Mesenchymal stem cell (in vitro differentiated cells and primary cell): ENCODE data around the gene CACNA2D3.

Experiments
- DNase-seq: peaks from one replicate; pipeline ENCODE4 v3.0.0-alpha.2; 2013
- H2AFZ ChIP-seq: one replicate; pipeline ENCODE4 v1.6.1; 2013; ENCODE audit warnings: low read depth, mild to moderate bottlenecking, control low read depth, inconsistent platforms, low read length, moderate library complexity
- H2AK5ac ChIP-seq: 2 replicates; pipeline ENCODE4 v1.6.1; 2013; ENCODE audit warnings: low read length, moderate library complexity, mild to moderate bottlenecking, inconsistent platforms; ENCODE audit not compliant: severe bottlenecking
- H2BK120ac ChIP-seq: one replicate; pipeline ENCODE4 v1.6.1; 2013; ENCODE audit warnings: low read depth, mild to moderate bottlenecking, inconsistent platforms, low read length, moderate library complexity
- H2BK12ac ChIP-seq, 2 experiments: one replicate each; pipeline ENCODE4 v1.6.1; 2013; ENCODE audit warnings: inconsistent platforms in 2 of 2, low read length in 2 of 2, mild to moderate bottlenecking in 2 of 2, moderate library complexity in 2 of 2, control low read depth in 1 of 2
- H2BK15ac ChIP-seq: one replicate; pipeline ENCODE4 v1.6.1; 2013; ENCODE audit warnings: mild to moderate bottlenecking, low read depth, inconsistent platforms; ENCODE audit not compliant: poor library complexity, severe bottlenecking
- H2BK5ac ChIP-seq: 2 replicates; pipeline ENCODE4 v1.6.1; 2013; ENCODE audit warnings: low read depth, mild to moderate bottlenecking, low read length, control low read depth, inconsistent platforms; ENCODE audit not compliant: poor library complexity, severe bottlenecking
- H3K14ac ChIP-seq, 2 experiments: one replicate each; pipeline ENCODE4 v1.6.1; 2013; ENCODE audit warnings: inconsistent platforms in 2 of 2, low read length in 2 of 2, control low read depth in 1 of 2, mild to moderate bottlenecking in 1 of 2, moderate library complexity in 1 of 2
- H3K18ac ChIP-seq, 2 experiments: one replicate each; pipeline ENCODE4 v1.6.1; 2013; ENCODE audit warnings: inconsistent platforms in 2 of 2, low read length in 2 of 2, control low read depth in 1 of 2, low read depth in 1 of 2, mild to moderate bottlenecking in 1 of 2
- H3K23ac ChIP-seq, 2 experiments: one replicate each; pipeline ENCODE4 v1.6.1; 2013; ENCODE audit warnings: inconsistent platforms in 2 of 2, low read length in 2 of 2, mild to moderate bottlenecking in 2 of 2, moderate library complexity in 2 of 2, control low read depth in 1 of 2
- H3K27ac ChIP-seq: 2 replicates; pipeline ENCODE4 v1.5.1; 2013; ENCODE audit warnings: mild to moderate bottlenecking, moderate library complexity, low read length, control low read depth, inconsistent platforms; ENCODE audit not compliant: poor library complexity, severe bottlenecking
- H3K27me3 ChIP-seq, 2 experiments: 2 replicates each; pipeline versions ENCODE4 v1.6.1 to v1.7.0; 2013; ENCODE audit warnings: low read length in 2 of 2, mild to moderate bottlenecking in 2 of 2, moderate library complexity in 2 of 2, control low read depth in 1 of 2, inconsistent platforms in 1 of 2; ENCODE audit not compliant: control insufficient read depth in 1 of 2, insufficient read depth in 1 of 2
- H3K36me3 ChIP-seq, 2 experiments: 2 replicates each; pipeline versions ENCODE4 v1.6.1 to v1.7.0; 2013; ENCODE audit warnings: low read length in 2 of 2, control low read depth in 1 of 2, inconsistent platforms in 1 of 2, low read depth in 1 of 2, mild to moderate bottlenecking in 1 of 2; ENCODE audit not compliant: insufficient read depth in 2 of 2, control insufficient read depth in 1 of 2
- H3K4ac ChIP-seq, 2 experiments: one replicate each; pipeline ENCODE4 v1.6.1; 2013; ENCODE audit warnings: inconsistent platforms in 2 of 2, low read length in 2 of 2, mild to moderate bottlenecking in 2 of 2, moderate library complexity in 2 of 2, control low read depth in 1 of 2, low read depth in 1 of 2
- H3K4me1 ChIP-seq: 2 replicates; pipeline ENCODE4 v1.6.1; 2013; ENCODE audit warnings: low read depth, low read length, control low read depth; ENCODE audit not compliant: control insufficient read depth, insufficient read depth
- H3K4me2 ChIP-seq: 2 replicates; pipeline ENCODE4 v1.6.1; 2013; ENCODE audit warnings: low read length, mild to moderate bottlenecking, inconsistent platforms; ENCODE audit not compliant: poor library complexity, severe bottlenecking
- H3K4me3 ChIP-seq, 2 experiments: 2 replicates each; pipeline versions ENCODE4 v1.5.1 to v1.7.0; 2013; ENCODE audit warnings: low read length in 2 of 2, mild to moderate bottlenecking in 2 of 2, control low read depth in 1 of 2, low read depth in 1 of 2; ENCODE audit not compliant: insufficient read depth in 1 of 2
- H3K79me1 ChIP-seq: replicated peaks from 2 replicates; pipeline ENCODE4 v1.6.1; 2013; ENCODE audit warnings: mild to moderate bottlenecking, control low read depth, low read length, inconsistent platforms; ENCODE audit not compliant: poor library complexity, severe bottlenecking
- H3K9ac ChIP-seq: 2 replicates; pipeline ENCODE4 v1.7.0; 2013; ENCODE audit warnings: mild to moderate bottlenecking, low read length, moderate library complexity
- H3K9me3 ChIP-seq: 2 replicates; pipeline ENCODE4 v1.7.0; 2013; ENCODE audit warnings: mild to moderate bottlenecking, low read length; ENCODE audit not compliant: control insufficient read depth
- H4K8ac ChIP-seq: one replicate; pipeline ENCODE4 v1.6.1; 2013; ENCODE audit warnings: inconsistent platforms, mild to moderate bottlenecking, low read length, moderate library complexity
- H4K91ac ChIP-seq: one replicate; pipeline ENCODE4 v1.6.1; 2013; ENCODE audit warnings: mild to moderate bottlenecking, low read length, inconsistent platforms
- WGBS: methylation state at CpG from one replicate; pipeline ENCODE4 v1.1.7; 2013; ENCODE audit warnings: mixed read lengths; 5-methylcytosine and 5-hydroxymethylcytosine counted together

Gene CACNA2D3

GRCh38 chr3:54985856-54986255 lies 863.5 kb downstream of the CACNA2D3 start:
- Histone ChIP-seq H3K4me3 (no peak overlapping the region), H2BK120ac (no peak overlapping the region), H3K9ac (no peak overlapping the region), H3K23ac (no peak overlapping the region), H3K27ac (no peak overlapping the region), H3K18ac (peak overlapping the region in 1 of 2 experiments; percentile 2), H3K79me1 (no peaks in the 10 kb centered on the region), H3K4ac (no peak overlapping the region), H3K36me3 (no peaks in the 10 kb centered on the region), H2BK5ac (no peak overlapping the region), H3K27me3 (no peaks in the 10 kb centered on the region), H3K4me2 (no peak overlapping the region), H3K14ac (no peak overlapping the region), H4K91ac (no peak overlapping the region), H3K9me3 (no peaks in the 10 kb centered on the region), H2AFZ (no peak overlapping the region), H2BK12ac (no peak overlapping the region), H2BK15ac (no peak overlapping the region), H4K8ac (peak overlapping the region; percentile 19), H3K4me1 (peaks cover 6% of the 10 kb centered on the region), H2AK5ac (no peak overlapping the region)
- DNase-seq, result no peak
- WGBS, result over 99% methylated on average over 4 of the region's 4 CpGs

DNA sequence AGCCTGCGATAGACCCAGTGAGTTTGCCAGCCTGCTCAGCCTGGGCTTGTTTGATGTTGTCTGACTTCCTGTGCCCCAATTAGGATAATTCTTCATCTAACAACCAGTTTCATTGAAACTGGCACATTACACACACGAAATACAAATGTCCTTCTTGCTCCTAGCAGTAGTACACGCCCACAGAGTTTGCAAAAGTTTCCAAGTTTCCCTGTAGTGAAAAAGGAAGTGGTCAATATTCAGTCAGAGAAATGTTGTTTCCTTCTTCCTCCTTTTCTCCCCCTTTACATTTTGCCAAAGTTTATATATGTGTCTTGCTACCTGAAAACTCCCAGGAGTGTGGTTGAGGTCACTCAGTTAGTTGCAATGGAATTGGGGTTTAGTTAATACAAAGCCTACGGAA lies 863.9 kb downstream of the CACNA2D3 start:
- H2BK120ac ChIP-seq, result no peak overlapping the region
- no peak overlapping the region for H3K4me2 ChIP-seq
- no peak overlapping the region for H3K27ac ChIP-seq
- DNase-seq, result no peak
- no peak overlapping the region for H3K9ac ChIP-seq
- H3K4me1 ChIP-seq, result peaks cover 6% of the 10 kb centered on the region
- H3K79me1 ChIP-seq, result no peaks in the 10 kb centered on the region
- 100% methylated on average over 2 of the region's 4 CpGs for WGBS
- no peak overlapping the region for H3K23ac ChIP-seq
- no peaks in the 10 kb centered on the region for H3K27me3 ChIP-seq
- no peak overlapping the region for H2BK12ac ChIP-seq
- no peak overlapping the region for H2AK5ac ChIP-seq
- no peaks in the 10 kb centered on the region for H3K36me3 ChIP-seq
- no peak overlapping the region for H2BK15ac ChIP-seq
- no peak overlapping the region for H4K91ac ChIP-seq
- no peak overlapping the region for H3K18ac ChIP-seq
- H3K9me3 ChIP-seq, result no peaks in the 10 kb centered on the region
- no peak overlapping the region for H2AFZ ChIP-seq
- no peak overlapping the region for H3K4ac ChIP-seq
- no peak overlapping the region for H2BK5ac ChIP-seq
- no peak overlapping the region for H3K4me3 ChIP-seq
- H3K14ac ChIP-seq, result no peak overlapping the region
- no peak overlapping the region for H4K8ac ChIP-seq

- H2BK15ac ChIP-seq, result no peak overlapping the region
- H4K8ac ChIP-seq, result no peak overlapping the region
- H3K79me1 ChIP-seq, result no peaks in the 10 kb centered on the region
- no peak overlapping the region for H3K14ac ChIP-seq
- no peak overlapping the region for H2BK12ac ChIP-seq
- no peak overlapping the region for H2AFZ ChIP-seq
- peaks cover 6% of the 10 kb centered on the region for H3K4me1 ChIP-seq
- H3K9me3 ChIP-seq, result no peaks in the 10 kb centered on the region
- no peak for DNase-seq
- no peak overlapping the region for H2AK5ac ChIP-seq
- no peak overlapping the region for H3K18ac ChIP-seq
- H3K4me3 ChIP-seq, result no peak overlapping the region
- peak overlapping the region; percentile 11 for H3K27ac ChIP-seq
- H4K91ac ChIP-seq, result no peak overlapping the region
- H3K27me3 ChIP-seq, result no peaks in the 10 kb centered on the region
- no peak overlapping the region for H3K23ac ChIP-seq
- no peak overlapping the region for H3K4me2 ChIP-seq
- H3K36me3 ChIP-seq, result no peaks in the 10 kb centered on the region
- H3K4ac ChIP-seq, result no peak overlapping the region
- H2BK5ac ChIP-seq, result peak overlapping the region; percentile 15
- H3K9ac ChIP-seq, result no peak overlapping the region
- H2BK120ac ChIP-seq, result no peak overlapping the region
- WGBS, result 70% methylated on average over 4 of the region's 4 CpGs
Measured at GRCh38 chr3:54987719-54988118, 865.4 kb downstream of the CACNA2D3 start.

DNA sequence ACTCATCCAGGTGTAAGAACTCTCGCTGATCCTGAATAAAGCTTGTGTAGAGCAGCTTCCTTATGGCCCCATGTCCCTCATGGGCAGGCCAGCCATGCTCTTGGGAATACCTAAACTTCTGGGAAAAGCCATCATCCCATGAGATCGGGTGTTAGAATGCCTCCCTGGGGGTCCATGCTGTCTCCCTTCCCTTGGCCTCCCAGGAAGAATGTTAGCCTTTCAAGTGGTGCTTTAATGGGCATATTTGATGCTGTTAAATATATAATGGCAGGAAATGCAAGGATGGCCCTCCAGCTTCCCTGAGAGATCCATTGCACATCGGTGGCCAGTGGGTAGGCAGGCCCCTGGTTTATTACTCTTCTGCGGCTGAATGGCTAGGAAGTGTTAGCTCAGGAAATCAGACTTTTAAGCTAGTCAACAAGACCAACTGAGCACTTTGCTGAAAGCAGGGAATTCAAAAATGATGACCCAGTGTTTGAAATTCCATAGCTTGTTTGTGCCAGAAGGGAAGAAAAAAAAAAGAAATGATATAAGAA lies 866.0 kb downstream of the CACNA2D3 start:
- Histone ChIP-seq H3K4ac (peak overlapping the region in 1 of 2 experiments; percentile 55), H3K79me1 (no peaks in the 10 kb centered on the region), H3K23ac (no peak overlapping the region)

More for the DNA sequence above, 866.0 kb downstream of the CACNA2D3 start:
- Histone ChIP-seq H3K4me3 (no peak overlapping the region), H3K27ac (peak overlapping the region; percentile 79), H3K14ac (peak overlapping the region in 1 of 2 experiments; percentile 46), H3K36me3 (no peaks in the 10 kb centered on the region), H3K18ac (peak overlapping the region; percentile 2 to 55), H3K9ac (no peak overlapping the region), H2AK5ac (peak overlapping the region; percentile 62), H4K8ac (peak overlapping the region; percentile 47), H2BK5ac (no peak overlapping the region), H4K91ac (no peak overlapping the region), H2AFZ (no peak overlapping the region), H3K9me3 (no peaks in the 10 kb centered on the region), H3K27me3 (no peaks in the 10 kb centered on the region), H2BK15ac (no peak overlapping the region), H2BK120ac (no peak overlapping the region), H3K4me1 (peaks cover 6% of the 10 kb centered on the region), H2BK12ac (peak overlapping the region in 1 of 2 experiments; percentile 54), H3K4me2 (no peak overlapping the region)
- DNase-seq, result no peak
- 44% methylated on average over 4 of the region's 4 CpGs for whole genome bisulfite sequencing
